Measurements from ENCODE around the gene SPSB2.

SPSB2 gene

DNA sequence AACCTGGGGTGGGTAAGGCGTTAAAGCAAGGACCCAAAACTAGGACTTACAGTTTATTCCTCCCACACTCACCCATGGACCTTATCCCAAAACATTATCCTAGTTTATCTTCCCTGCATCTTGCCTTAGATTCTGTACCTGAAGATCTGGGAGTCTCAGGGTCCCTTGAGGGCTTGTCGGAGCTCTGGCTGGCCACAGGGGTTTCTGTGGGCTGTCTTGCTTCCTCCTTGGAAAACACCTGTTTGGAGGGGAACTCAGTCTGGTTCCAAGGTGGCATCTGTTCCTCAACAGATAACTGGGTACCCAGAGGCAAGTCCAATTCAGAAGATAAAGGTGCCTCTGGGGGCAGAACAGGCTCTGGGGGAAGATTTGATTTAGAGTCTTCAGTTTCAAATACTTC lies 23.7 kb downstream of the SPSB2 start:
- DNase-seq (ENCODE audit: extremely low read depth, insufficient read length): no peak
- peak overlapping the region; percentile 95 for H3K4me3 ChIP-seq (replicated peaks; ENCODE audit: low read depth, low read length)
- TF ChIP-seq, protein P1, sequence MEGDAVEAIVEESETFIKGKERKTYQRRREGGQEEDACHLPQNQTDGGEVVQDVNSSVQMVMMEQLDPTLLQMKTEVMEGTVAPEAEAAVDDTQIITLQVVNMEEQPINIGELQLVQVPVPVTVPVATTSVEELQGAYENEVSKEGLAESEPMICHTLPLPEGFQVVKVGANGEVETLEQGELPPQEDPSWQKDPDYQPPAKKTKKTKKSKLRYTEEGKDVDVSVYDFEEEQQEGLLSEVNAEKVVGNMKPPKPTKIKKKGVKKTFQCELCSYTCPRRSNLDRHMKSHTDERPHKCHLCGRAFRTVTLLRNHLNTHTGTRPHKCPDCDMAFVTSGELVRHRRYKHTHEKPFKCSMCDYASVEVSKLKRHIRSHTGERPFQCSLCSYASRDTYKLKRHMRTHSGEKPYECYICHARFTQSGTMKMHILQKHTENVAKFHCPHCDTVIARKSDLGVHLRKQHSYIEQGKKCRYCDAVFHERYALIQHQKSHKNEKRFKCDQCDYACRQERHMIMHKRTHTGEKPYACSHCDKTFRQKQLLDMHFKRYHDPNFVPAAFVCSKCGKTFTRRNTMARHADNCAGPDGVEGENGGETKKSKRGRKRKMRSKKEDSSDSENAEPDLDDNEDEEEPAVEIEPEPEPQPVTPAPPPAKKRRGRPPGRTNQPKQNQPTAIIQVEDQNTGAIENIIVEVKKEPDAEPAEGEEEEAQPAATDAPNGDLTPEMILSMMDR (IDR thresholded peaks at IDR 0.05; ENCODE audit: insufficient read depth, low read length, poor library complexity, severe bottlenecking): no peak
- H3K36me3 ChIP-seq (ENCODE audit: control insufficient read depth, insufficient read depth, low read length): peaks cover 7% of the 10 kb centered on the region
- no peaks in the 10 kb centered on the region for H3K27me3 ChIP-seq (replicated peaks; ENCODE audit: control insufficient read depth, insufficient read depth, low read length)

DNA sequence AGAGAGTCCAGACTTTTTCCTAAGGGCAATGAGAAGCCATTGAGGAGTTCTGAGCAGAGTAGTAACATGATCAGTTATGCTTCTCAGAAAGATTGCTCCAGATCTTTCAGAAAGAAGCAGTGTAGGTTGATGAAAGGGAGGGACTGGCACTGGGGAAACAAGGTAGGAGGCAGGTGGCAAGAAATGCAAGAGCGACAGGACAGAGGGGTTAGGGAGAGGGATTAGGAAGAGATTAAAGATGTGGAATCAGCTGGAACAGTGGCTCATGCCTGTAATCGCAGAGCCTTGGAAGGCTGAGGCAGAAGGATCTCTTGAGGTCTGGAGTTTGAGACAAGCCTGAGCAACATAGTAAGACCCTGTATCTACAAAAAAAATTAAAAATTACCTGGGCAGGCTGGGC lies 25.4 kb downstream of the SPSB2 start:
- Histone ChIP-seq H3K27me3 (replicated peaks; ENCODE audit: control insufficient read depth, insufficient read depth, low read length) (no peaks in the 10 kb centered on the region), H3K36me3 (ENCODE audit: control insufficient read depth, insufficient read depth, low read length) (peaks cover 7% of the 10 kb centered on the region), H3K4me3 (replicated peaks; ENCODE audit: low read depth, low read length) (no peak overlapping the region)
- no peak for DNase-seq (ENCODE audit: extremely low read depth, insufficient read length)
- TF ChIP-seq, protein P1 (IDR thresholded peaks at IDR 0.05; ENCODE audit: insufficient read depth, low read length, poor library complexity, severe bottlenecking): no peak

DNA sequence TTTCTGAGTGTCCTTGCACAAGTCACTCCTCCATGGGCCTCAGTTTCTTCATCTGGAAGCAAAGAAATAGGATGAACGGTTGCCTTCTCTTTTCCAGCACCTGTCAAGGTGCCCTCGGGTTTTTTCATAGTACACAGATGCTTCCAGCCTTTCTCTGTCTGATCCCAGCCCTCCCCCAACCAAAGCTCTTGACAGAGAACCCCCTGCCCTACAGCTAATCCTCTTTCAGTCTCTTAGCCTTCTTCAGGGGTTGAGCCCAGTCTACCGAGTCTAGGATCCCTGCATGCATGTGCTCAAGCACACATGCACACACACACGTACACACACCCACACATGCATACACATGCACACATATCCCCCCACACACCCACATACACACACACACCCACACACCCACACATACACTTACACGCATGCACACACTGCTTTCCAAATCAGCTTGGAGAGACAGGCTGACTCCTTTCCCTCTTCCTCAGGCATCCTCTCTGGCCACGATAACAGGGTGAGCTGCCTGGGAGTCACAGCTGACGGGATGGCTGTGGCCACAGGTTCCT lies 26.7 kb downstream of the SPSB2 start:
- Histone ChIP-seq H3K27me3 (replicated peaks; ENCODE audit: control insufficient read depth, insufficient read depth, low read length) (no peaks in the 10 kb centered on the region), H3K36me3 (ENCODE audit: control insufficient read depth, insufficient read depth, low read length) (peaks cover 7% of the 10 kb centered on the region), H3K4me3 (replicated peaks; ENCODE audit: low read depth, low read length) (no peak overlapping the region)
- DNase-seq (ENCODE audit: extremely low read depth, insufficient read length): no peak
- TF ChIP-seq, protein P1 (IDR thresholded peaks at IDR 0.05; ENCODE audit: insufficient read depth, low read length, poor library complexity, severe bottlenecking): no peak

DNA sequence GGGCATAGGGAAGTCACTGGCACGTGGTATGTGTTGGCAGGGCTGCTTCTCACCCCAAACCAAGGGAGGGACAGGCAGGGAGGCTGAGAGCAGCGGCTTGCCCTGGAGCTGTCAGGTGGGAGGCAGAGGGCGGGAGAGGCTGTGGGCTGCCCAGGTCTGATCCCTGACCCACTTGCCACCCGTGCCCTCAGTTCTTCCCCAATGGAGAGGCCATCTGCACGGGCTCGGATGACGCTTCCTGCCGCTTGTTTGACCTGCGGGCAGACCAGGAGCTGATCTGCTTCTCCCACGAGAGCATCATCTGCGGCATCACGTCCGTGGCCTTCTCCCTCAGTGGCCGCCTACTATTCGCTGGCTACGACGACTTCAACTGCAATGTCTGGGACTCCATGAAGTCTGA lies 27.7 kb downstream of the SPSB2 start:
- TF ChIP-seq, protein P1 (IDR thresholded peaks at IDR 0.05; ENCODE audit: insufficient read depth, low read length, poor library complexity, severe bottlenecking): no peak
- H3K27me3 ChIP-seq (replicated peaks; ENCODE audit: control insufficient read depth, insufficient read depth, low read length): no peaks in the 10 kb centered on the region
- DNase-seq (ENCODE audit: extremely low read depth, insufficient read length): no peak
- no peak overlapping the region for H3K4me3 ChIP-seq (replicated peaks; ENCODE audit: low read depth, low read length)
- peaks cover 7% of the 10 kb centered on the region for H3K36me3 ChIP-seq (ENCODE audit: control insufficient read depth, insufficient read depth, low read length)

DNA sequence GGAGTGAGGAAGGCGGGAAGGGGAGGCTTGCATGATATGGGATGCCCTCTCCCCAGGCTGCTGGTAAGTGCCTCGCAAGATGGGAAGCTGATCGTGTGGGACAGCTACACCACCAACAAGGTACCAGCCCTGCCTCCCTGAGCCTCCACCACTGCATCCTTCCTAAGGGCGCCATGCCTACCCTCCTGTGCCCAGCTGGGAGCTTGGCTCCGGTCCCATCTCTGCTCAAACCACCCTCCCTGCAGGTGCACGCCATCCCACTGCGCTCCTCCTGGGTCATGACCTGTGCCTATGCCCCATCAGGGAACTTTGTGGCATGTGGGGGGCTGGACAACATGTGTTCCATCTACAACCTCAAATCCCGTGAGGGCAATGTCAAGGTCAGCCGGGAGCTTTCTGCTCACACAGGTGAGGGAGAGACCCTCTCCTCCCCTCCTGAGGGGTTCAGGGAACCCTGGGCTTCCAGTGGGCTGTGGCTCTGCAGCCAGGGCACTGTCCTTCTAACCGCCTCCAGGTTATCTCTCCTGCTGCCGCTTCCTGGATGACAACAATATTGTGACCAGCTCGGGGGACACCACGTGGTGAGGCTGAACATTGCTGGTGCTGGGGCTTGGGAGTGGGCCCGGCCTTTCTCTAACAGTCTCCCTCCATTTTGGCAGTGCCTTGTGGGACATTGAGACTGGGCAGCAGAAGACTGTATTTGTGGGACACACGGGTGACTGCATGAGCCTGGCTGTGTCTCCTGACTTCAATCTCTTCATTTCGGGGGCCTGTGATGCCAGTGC lies 29.8 kb downstream of the SPSB2 start:
- H3K4me3 ChIP-seq (replicated peaks; ENCODE audit: low read depth, low read length): no peak overlapping the region
- no peak for DNase-seq (ENCODE audit: extremely low read depth, insufficient read length)

More for the DNA sequence above, 29.8 kb downstream of the SPSB2 start:
- TF ChIP-seq, protein P1 (IDR thresholded peaks at IDR 0.05; ENCODE audit: insufficient read depth, low read length, poor library complexity, severe bottlenecking): no peak
- Histone ChIP-seq H3K36me3 (ENCODE audit: control insufficient read depth, insufficient read depth, low read length) (peaks cover 4% of the 10 kb centered on the region), H3K27me3 (replicated peaks; ENCODE audit: control insufficient read depth, insufficient read depth, low read length) (no peaks in the 10 kb centered on the region)
